ENCODE results near the gene FRAS1.
"Not testable (repeated sequence)": the region's sequence is repeated elsewhere in the genome, so short reads cannot be mapped to it uniquely, and the experiment has no call there.

The FRAS1 gene

GRCh38 chr4:78510681-78511080 lies 453.6 kb downstream of the FRAS1 start:
- DNase-seq (ENCODE audit: low read depth in 2 of 2): no peak

- DNase-seq (ENCODE audit: low read depth in 2 of 2): no peak
Measured at GRCh38 chr4:78512357-78512920, 455.3 kb downstream of the FRAS1 start.

GRCh38 chr4:78513411-78513975 lies 456.4 kb downstream of the FRAS1 start:
- DNase-seq (ENCODE audit: low read depth in 2 of 2): no peak

GRCh38 chr4:78517050-78517652 lies 460.0 kb downstream of the FRAS1 start:
- DNase-seq (ENCODE audit: low read depth in 2 of 2): no peak

GRCh38 chr4:78518561-78518960 lies 461.4 kb downstream of the FRAS1 start:
- DNase-seq (ENCODE audit: low read depth in 2 of 2): no peak

- no peak for DNase-seq (ENCODE audit: low read depth in 2 of 2)
Measured at GRCh38 chr4:78519962-78520361, 462.8 kb downstream of the FRAS1 start.

- DNase-seq (ENCODE audit: low read depth in 2 of 2): no peak
Measured at GRCh38 chr4:78520808-78521226, 463.7 kb downstream of the FRAS1 start.

GRCh38 chr4:78524009-78524408 lies 466.9 kb downstream of the FRAS1 start:
- DNase-seq (ENCODE audit: low read depth in 2 of 2): no peak

GRCh38 chr4:78525559-78525958 lies 468.4 kb downstream of the FRAS1 start:
- no peak for DNase-seq (ENCODE audit: low read depth in 2 of 2)

GRCh38 chr4:78527103-78527502 lies 470.0 kb downstream of the FRAS1 start:
- DNase-seq (ENCODE audit: low read depth in 2 of 2): no peak

- no peak for DNase-seq (ENCODE audit: low read depth in 2 of 2)
Measured at GRCh38 chr4:78527555-78527954, 470.4 kb downstream of the FRAS1 start.

- no peak for DNase-seq (ENCODE audit: low read depth in 2 of 2)
Measured at GRCh38 chr4:78528327-78528726, 471.2 kb downstream of the FRAS1 start.

- DNase-seq (ENCODE audit: low read depth in 2 of 2): no peak
Measured at GRCh38 chr4:78529569-78530209, 472.6 kb downstream of the FRAS1 start.

GRCh38 chr4:78532046-78532445 lies 474.9 kb downstream of the FRAS1 start:
- no peak for DNase-seq (ENCODE audit: low read depth in 2 of 2)

- no peak for DNase-seq (ENCODE audit: low read depth in 2 of 2)
Measured at GRCh38 chr4:78533854-78534253, 476.7 kb downstream of the FRAS1 start.

- no peak for DNase-seq (ENCODE audit: low read depth in 2 of 2)
Measured at GRCh38 chr4:78534286-78534955, 477.3 kb downstream of the FRAS1 start.

- DNase-seq (ENCODE audit: low read depth in 2 of 2): no peak
Measured at GRCh38 chr4:78542373-78542772, 485.2 kb downstream of the FRAS1 start.

GRCh38 chr4:78543424-78544125 lies 486.5 kb downstream of the FRAS1 start:
- no peak for DNase-seq (ENCODE audit: low read depth in 2 of 2)

- DNase-seq (ENCODE audit: low read depth in 2 of 2): no peak
Measured at GRCh38 chr4:78544678-78545077, 487.6 kb downstream of the FRAS1 start.

GRCh38 chr4:78545275-78546246 lies 488.4 kb downstream of the FRAS1 start:
- no peak for DNase-seq (ENCODE audit: low read depth in 2 of 2)

GRCh38 chr4:78547899-78548298 lies 490.8 kb downstream of the FRAS1 start:
- not testable (repeated sequence) for DNase-seq (ENCODE audit: low read depth in 2 of 2)

Measured in stimulated activated CD4-positive, alpha-beta T cell treated with anti-CD3 and anti-CD28 coated beads, Interleukin-1b, Interleukin-23, amount 100 ng/mL, for 1 hour (primary cell).